Stimulated activated CD4-positive, alpha-beta T cell treated with anti-CD3 and anti-CD28 coated beads, Interleukin-2, amount 100 ng/mL, for 24 hours (primary cell): ENCODE results near the gene CD207.

Source experiments
- DNase-seq, 2 donors: peaks; one replicate each; pipeline ENCODE4 v3.0.0-alpha.2; 2020

The CD207 gene

DNA sequence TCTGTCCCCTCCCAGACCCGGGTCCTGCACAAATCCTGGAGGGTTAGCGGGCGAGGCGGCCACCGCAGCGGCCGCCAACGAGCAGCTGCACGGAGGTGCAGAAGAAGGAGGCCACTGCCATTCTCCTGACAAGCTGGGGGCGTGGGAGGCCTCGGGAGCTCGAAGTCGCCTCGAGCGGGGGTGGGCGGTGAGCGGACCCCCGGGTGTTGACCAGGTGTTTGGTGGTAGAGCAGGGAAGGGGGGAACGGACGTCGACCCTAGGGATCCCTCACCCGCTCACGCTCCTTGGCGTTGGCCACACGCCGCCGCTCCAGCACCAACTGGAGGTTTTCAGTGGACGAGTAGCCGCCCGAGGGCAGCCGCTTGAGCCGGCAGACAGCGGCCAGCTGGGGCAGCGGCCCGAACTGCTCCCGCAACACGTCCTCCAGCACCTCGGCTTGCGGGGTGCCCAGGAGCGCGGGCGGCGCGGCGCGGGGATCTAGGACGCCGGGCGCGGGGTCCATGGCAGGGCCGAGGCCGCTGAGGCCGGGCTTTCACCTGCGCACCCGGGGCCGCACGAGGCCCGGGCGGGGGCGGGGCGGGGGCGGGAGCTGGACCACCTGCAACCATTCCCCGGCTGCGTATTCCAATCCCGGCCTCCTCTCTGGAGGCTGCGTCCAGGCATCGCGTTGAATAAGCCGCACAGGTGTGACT is 45.3 kb downstream of the CD207 start, which contains the start of gene FIGLA:
Gene FIGLA (minus strand): TSS at position 508 of the 693 bp plus-strand sequence. CDS start 5 bp downstream, at position 503.
- DNase-seq: peak in 1 of 2 donors; percentile 4

DNA sequence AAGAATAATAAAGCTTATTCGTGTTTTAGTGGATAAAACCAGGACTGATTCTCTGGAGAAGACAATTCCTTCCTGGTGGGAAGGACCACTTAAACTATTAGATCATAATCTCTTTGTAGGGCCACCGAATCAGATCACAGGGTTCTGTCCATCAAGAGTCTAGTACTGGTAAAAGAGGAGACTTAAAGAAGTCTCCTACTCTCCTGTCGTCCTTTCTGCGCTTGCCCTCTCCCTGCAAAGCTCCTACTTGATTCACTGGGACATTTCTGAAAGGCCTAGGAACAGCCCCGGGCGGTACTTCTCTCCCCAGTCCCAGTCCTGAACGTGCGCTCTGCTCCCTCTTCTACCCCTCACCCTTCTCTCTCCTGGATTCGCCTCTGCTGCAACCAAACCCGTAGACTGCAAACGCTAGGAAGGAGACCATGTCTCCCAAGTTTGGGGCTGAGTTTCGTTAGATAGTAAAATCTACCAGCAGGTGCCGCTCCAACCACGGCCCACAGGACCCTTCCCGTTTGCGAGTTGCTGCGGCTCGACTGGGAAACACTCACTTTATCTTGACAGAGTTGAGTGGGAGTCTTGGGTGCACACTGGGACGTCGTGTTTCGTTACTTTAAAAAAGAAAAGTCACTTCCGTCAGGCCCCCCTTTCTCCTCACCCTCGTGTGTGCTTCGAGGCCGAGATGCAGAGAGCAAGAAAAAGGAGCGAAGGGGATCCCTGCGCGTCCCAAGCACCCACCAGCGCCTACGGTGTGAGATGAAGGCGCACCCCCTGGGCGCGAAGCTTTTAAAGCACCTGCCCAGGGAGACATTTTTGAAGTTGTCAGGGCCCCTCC is 46.1 kb downstream of the CD207 start:
- peak; percentile 70 to 78 for DNase-seq

DNA sequence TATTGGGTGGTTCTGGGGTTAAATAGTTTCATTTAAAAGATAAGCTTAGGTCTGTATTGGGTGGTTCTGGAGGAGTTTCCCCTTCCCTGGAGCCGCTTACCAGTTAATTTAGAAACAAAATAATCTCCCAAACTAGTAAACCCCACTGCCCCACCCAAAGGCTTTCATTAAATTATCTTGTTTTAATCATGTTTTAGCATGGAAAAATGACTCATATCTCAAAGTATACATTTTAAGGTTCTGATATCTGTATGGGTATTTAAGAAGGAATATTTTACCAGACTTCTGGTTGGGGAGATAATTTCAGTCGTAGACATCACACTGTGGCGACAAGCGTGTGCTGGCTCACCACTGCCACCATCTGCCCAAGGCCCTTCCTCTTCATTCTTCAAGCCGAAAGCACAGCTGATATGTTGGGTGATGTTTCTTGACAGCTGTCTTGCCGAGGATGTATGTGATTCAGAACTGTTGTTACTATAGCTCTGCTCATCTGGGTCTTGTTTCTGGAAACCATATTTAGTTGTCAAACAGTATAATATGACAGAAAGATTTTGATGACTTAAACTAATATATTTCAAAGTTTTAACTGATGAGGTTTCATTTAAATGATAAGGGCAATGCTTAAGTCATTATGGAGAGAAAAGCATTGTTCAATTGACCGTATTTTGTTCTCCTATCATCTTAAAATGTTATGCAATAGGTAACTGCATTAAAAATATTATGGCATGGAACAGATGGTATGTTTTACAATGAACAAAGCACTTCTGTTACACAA is 50.3 kb downstream of the CD207 start:
- peak; percentile 24 to 43 for DNase-seq

DNA sequence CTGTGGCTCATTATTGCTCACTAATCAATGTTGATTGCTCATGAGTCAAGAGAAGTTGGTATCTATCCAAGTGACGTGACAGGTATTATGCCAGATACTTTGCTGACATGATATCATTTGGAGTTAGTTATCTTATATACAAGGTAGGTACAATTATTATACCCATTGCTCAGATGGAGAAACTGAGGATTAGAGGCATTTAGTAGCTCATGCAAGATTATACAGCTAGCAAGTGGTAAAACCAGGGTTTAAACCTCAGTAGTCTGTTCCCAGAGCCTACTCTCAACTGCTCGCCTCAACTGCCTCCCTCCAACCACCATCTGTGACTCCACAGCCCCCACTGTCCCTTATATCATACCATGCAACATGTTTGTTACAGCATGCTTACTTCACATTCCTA is 51.3 kb downstream of the CD207 start:
- DNase-seq: no peak
